Stimulated activated CD4-positive, alpha-beta T cell treated with anti-CD3 and anti-CD28 coated beads, TNF-alpha, amount 100 ng/mL, for 4 hours (primary cell): Measurements from ENCODE around the gene FUT6.
"Not testable (repeated sequence)": the region's sequence is repeated elsewhere in the genome, so short reads cannot be mapped to it uniquely, and the experiment has no call there.

Source experiments
- DNase-seq, 3 experiments: peaks; one replicate each; pipeline ENCODE4 v3.0.0-alpha.2; 2020; ENCODE audit warnings: low read depth in 3 of 3

Gene FUT6

GRCh38 chr19:5786593-5787408 lies 52.7 kb downstream of the FUT6 start:
- DNase-seq = no peak

- no peak for DNase-seq
Measured at GRCh38 chr19:5785423-5785822, 54.1 kb downstream of the FUT6 start.

- DNase-seq = no peak
Measured at GRCh38 chr19:5784581-5785147, 54.8 kb downstream of the FUT6 start, which contains the start of gene PRR22. PRR22 (minus strand) TSS chr19:5784746; CDS start chr19:5784660, 86 bp downstream.

- no peak for DNase-seq
Measured at GRCh38 chr19:5782945-5783919, 56.3 kb downstream of the FUT6 start.

- DNase-seq = no peak
Measured at GRCh38 chr19:5782322-5782721, 57.2 kb downstream of the FUT6 start.

- DNase-seq = not testable (repeated sequence)
Measured at GRCh38 chr19:5780916-5781315, 58.6 kb downstream of the FUT6 start.
